ENCODE data around the gene LHX1. TPM values are rescaled to one million over a fixed set of nuclear protein-coding genes. Genes with fewer than 3 reads are reported as not detected.
A peak's percentile ranks its signal among the peaks of the same experiment; 100 is the strongest.

The LHX1 gene
- total and polyA plus RNA-seq, 2 donors (not counting 1 experiment from before 2014, with no cell fraction given) = not detected

- no peak overlapping the region for H2AFZ ChIP-seq (ENCODE audit: low read length)
- H3K27me3 ChIP-seq (ENCODE audit: control insufficient read depth, insufficient read depth, low read length) = peaks cover 10% of the 10 kb centered on the region
- no peaks in the 10 kb centered on the region for H3K9me3 ChIP-seq (ENCODE audit: control insufficient read depth, insufficient read depth, low read depth, low read length)
- TF ChIP-seq CTCF (conservative IDR thresholded peaks at IDR 0.05 in 1 of 2, IDR thresholded peaks at IDR 0.05 in 1 of 2; ENCODE audit: low read depth in 1 of 2, low read length in 2 of 2) (no peak), EZH2 (IDR thresholded peaks at IDR 0.05; ENCODE audit: low read length, missing control alignments) (no peak)
- no peak for DNase-seq (ENCODE audit: low read depth in 2 of 2)
- no peaks in the 10 kb centered on the region for H3K79me2 ChIP-seq (ENCODE audit: control insufficient read depth, insufficient read depth, low read length)
- no peak overlapping the region for H3K4me3 ChIP-seq (replicated peaks in 1 of 4; ENCODE audit: control extremely low read depth in 1 of 4, insufficient read depth in 1 of 4, low read depth in 3 of 4, low read length in 4 of 4)
- no peak overlapping the region for H3K27ac ChIP-seq (ENCODE audit: insufficient read depth, low read length)
- H4K20me1 ChIP-seq (ENCODE audit: control insufficient read depth, extremely low read depth, insufficient read depth, low read length) = no peaks in the 10 kb centered on the region
- H3K36me3 ChIP-seq (ENCODE audit: control insufficient read depth, insufficient read depth, low read length) = no peaks in the 10 kb centered on the region
- no peaks in the 10 kb centered on the region for H3K4me1 ChIP-seq (ENCODE audit: control insufficient read depth, extremely low read depth, insufficient read depth, low read length)
- no peak overlapping the region for H3K4me2 ChIP-seq (ENCODE audit: extremely low read depth, insufficient read depth, low read length)
- no peak overlapping the region for H3K9ac ChIP-seq (ENCODE audit: insufficient read depth, low read length)
These were observed 15.1 kb upstream of the LHX1 start for GRCh38 chr17:36922175-36922574.

DNA sequence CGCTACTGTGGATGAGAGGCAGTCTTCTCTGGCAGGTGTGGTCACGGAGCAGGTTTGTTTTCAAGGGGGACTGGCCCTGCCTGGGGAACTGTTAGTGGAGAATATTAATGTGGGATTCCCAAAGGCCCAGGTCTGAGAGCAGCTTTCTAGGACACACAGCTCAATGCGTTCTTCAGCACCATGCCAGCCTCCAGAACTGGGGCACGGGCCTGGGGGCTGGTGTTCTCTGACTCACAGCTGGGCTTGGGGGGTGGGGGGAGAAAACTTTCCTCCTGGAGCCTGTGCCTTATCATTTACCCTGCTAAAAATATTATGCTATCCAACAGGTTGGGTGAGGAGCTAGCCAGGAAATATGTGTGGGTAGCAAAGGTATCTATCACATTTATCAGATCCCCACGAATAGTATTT is 13.5 kb upstream of the LHX1 start:
- no peak overlapping the region for H3K4me3 ChIP-seq (replicated peaks in 1 of 4; ENCODE audit: control extremely low read depth in 1 of 4, insufficient read depth in 1 of 4, low read depth in 3 of 4, low read length in 4 of 4)
- no peak overlapping the region for H2AFZ ChIP-seq (ENCODE audit: low read length)
- no peak overlapping the region for H3K4me2 ChIP-seq (ENCODE audit: extremely low read depth, insufficient read depth, low read length)
- no peaks in the 10 kb centered on the region for H3K9me3 ChIP-seq (ENCODE audit: control insufficient read depth, insufficient read depth, low read depth, low read length)
- no peaks in the 10 kb centered on the region for H3K36me3 ChIP-seq (ENCODE audit: control insufficient read depth, insufficient read depth, low read length)
- peaks cover 24% of the 10 kb centered on the region for H3K27me3 ChIP-seq (ENCODE audit: control insufficient read depth, insufficient read depth, low read length)
- no peak overlapping the region for H3K9ac ChIP-seq (ENCODE audit: insufficient read depth, low read length)
- no peak overlapping the region for H3K27ac ChIP-seq (ENCODE audit: insufficient read depth, low read length)
- no peak for TF ChIP-seq CTCF (conservative IDR thresholded peaks at IDR 0.05 in 1 of 2, IDR thresholded peaks at IDR 0.05 in 1 of 2; ENCODE audit: low read depth in 1 of 2, low read length in 2 of 2)
- peak in 1 of 2 donors; percentile 65 for DNase-seq (ENCODE audit: low read depth in 2 of 2)
- H3K79me2 ChIP-seq (ENCODE audit: control insufficient read depth, insufficient read depth, low read length) = no peaks in the 10 kb centered on the region
- H3K4me1 ChIP-seq (ENCODE audit: control insufficient read depth, extremely low read depth, insufficient read depth, low read length) = no peaks in the 10 kb centered on the region
- no peaks in the 10 kb centered on the region for H4K20me1 ChIP-seq (ENCODE audit: control insufficient read depth, extremely low read depth, insufficient read depth, low read length)

- DNase-seq (ENCODE audit: low read depth in 2 of 2) = no peak
- Histone ChIP-seq H3K4me2 (ENCODE audit: extremely low read depth, insufficient read depth, low read length) (no peak overlapping the region), H3K27ac (ENCODE audit: insufficient read depth, low read length) (no peak overlapping the region), H3K27me3 (ENCODE audit: control insufficient read depth, insufficient read depth, low read length) (peaks cover 48% of the 10 kb centered on the region), H3K79me2 (ENCODE audit: control insufficient read depth, insufficient read depth, low read length) (no peaks in the 10 kb centered on the region), H2AFZ (ENCODE audit: low read length) (no peak overlapping the region), H4K20me1 (ENCODE audit: control insufficient read depth, extremely low read depth, insufficient read depth, low read length) (no peaks in the 10 kb centered on the region), H3K9me3 (ENCODE audit: control insufficient read depth, insufficient read depth, low read depth, low read length) (no peaks in the 10 kb centered on the region), H3K4me1 (ENCODE audit: control insufficient read depth, extremely low read depth, insufficient read depth, low read length) (no peaks in the 10 kb centered on the region), H3K4me3 (replicated peaks in 1 of 4; ENCODE audit: control extremely low read depth in 1 of 4, insufficient read depth in 1 of 4, low read depth in 3 of 4, low read length in 4 of 4) (no peak overlapping the region), H3K36me3 (ENCODE audit: control insufficient read depth, insufficient read depth, low read length) (no peaks in the 10 kb centered on the region), H3K9ac (ENCODE audit: insufficient read depth, low read length) (no peak overlapping the region)
- TF ChIP-seq CTCF (conservative IDR thresholded peaks at IDR 0.05 in 1 of 2, IDR thresholded peaks at IDR 0.05 in 1 of 2; ENCODE audit: low read depth in 1 of 2, low read length in 2 of 2) (no peak), EZH2 (IDR thresholded peaks at IDR 0.05; ENCODE audit: low read length, missing control alignments) (no peak)
These were observed 11.0 kb upstream of the LHX1 start for GRCh38 chr17:36926226-36926625.

Measured in fibroblast of lung (primary cell).